Loucy (cell line): Measurements from ENCODE around the gene OFD1.

ENCODE experiments used
- H2AFZ ChIP-seq: fragments of 200-600 bp; sonication (generic); 2 replicates; pipeline ENCODE4 v1.6.0; 2016; ENCODE audit warnings: antibody characterized with exemption, mild to moderate bottlenecking, low read length, moderate library complexity
- H3F3A ChIP-seq: fragments of 200-600 bp; 2 replicates; pipeline ENCODE4 v1.6.0; 2016; ENCODE audit warnings: antibody characterized with exemption, low read depth, mild to moderate bottlenecking
- H3K27me3 ChIP-seq: fragments of 200-600 bp; sonication (generic); 2 replicates; pipeline ENCODE4 v1.6.1; 2014; ENCODE audit warnings: low read length, mild to moderate bottlenecking; ENCODE audit not compliant: insufficient read depth, poor library complexity, severe bottlenecking
- H3K36me3 ChIP-seq: fragments of 200-600 bp; sonication (generic); 2 replicates; pipeline ENCODE4 v1.6.1; 2016; ENCODE audit warnings: low read length; ENCODE audit not compliant: insufficient read depth
- H3K4me1 ChIP-seq: fragments of 200-600 bp; sonication (generic); 2 replicates; pipeline ENCODE4 v1.5.1; 2014; ENCODE audit warnings: low read length, mild to moderate bottlenecking; ENCODE audit not compliant: insufficient read depth, poor library complexity, severe bottlenecking
- H3K4me2 ChIP-seq: fragments of 200-600 bp; sonication (generic); 2 replicates; pipeline ENCODE4 v1.6.0; 2014; ENCODE audit warnings: antibody characterized with exemption, low read length, low read depth, mild to moderate bottlenecking; ENCODE audit not compliant: poor library complexity, severe bottlenecking
- H3K4me3 ChIP-seq: fragments of 200-600 bp; sonication (generic); 2 replicates; pipeline ENCODE4 v1.5.1; 2014; ENCODE audit warnings: low read length, mild to moderate bottlenecking, mixed read lengths; ENCODE audit not compliant: poor library complexity, severe bottlenecking
- H3K79me2 ChIP-seq: fragments of 200-600 bp; sonication (generic); 2 replicates; pipeline ENCODE4 v1.6.1; 2014; ENCODE audit warnings: low read length; ENCODE audit not compliant: insufficient read depth
- H3K9ac ChIP-seq: fragments of 200-600 bp; sonication (generic); 2 replicates; pipeline ENCODE4 v1.6.0; 2014; ENCODE audit warnings: mild to moderate bottlenecking, low read depth, low read length, moderate library complexity; ENCODE audit not compliant: poor library complexity, severe bottlenecking
- H3K9me2 ChIP-seq: fragments of 200-600 bp; sonication (generic); replicated peaks from 2 replicates; pipeline ENCODE4 v1.6.1; 2016; ENCODE audit warnings: low read depth, low read length, mixed read lengths
- H3K9me3 ChIP-seq: fragments of 200-600 bp; sonication (generic); 2 replicates; pipeline ENCODE4 v1.6.1; 2014; ENCODE audit warnings: mild to moderate bottlenecking, antibody characterized with exemption, low read length, low read depth; ENCODE audit not compliant: insufficient read depth
- H4K20me1 ChIP-seq: fragments of 200-600 bp; sonication (generic); 2 replicates; pipeline ENCODE4 v1.6.0; 2014; ENCODE audit warnings: antibody characterized with exemption, low read length, mild to moderate bottlenecking; ENCODE audit not compliant: insufficient read depth, poor library complexity, severe bottlenecking
- EZH2phosphoT487 ChIP-seq: fragments of 200-600 bp; IDR thresholded peaks from 2 replicates; pipeline ENCODE4 v1.6.1; 2018; ENCODE audit warnings: antibody characterized with exemption, mild to moderate bottlenecking, moderate library complexity, borderline replicate concordance
- TF ChIP-seq, protein P1 (sequence below): fragments of 200-600 bp; sonication (generic); conservative IDR thresholded peaks from 2 replicates; pipeline ENCODE4 v1.5.1; 2014; ENCODE audit warnings: mild to moderate bottlenecking, antibody characterized with exemption, low read length

OFD1 gene

DNA sequence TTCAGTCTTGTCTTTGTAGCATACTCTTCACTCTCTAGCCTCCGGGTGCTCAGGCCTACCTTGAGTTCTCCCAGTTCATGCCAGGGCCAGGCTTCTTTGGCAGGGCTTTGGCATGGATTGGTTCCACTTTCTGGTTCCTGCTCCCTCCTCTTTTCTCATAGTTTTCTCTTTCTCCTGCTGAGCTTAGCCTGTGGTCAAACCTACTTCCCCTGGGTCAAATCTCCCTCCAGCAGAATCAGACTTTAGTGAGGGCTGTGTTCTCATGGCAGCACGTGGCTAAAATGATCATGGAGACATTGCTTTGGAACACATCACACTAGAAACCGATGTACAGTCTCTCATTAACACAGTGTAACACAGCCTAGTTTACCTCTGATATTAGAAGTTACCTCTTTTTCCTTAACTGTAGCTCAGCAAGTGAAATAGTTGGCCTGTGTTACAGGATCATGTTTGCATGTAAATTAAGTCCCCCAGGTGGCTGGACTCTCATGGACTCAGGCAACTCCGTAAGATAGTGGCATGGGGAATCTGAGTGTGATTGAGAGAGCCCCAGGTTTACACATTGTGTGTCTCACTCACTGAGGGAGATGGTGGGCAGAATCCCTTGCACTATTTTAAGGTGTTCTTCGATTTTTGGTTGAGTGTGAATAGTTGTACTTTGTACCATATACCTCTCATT lies 32.3 kb upstream of the OFD1 start:
- H3K27me3 ChIP-seq: no peaks in the 10 kb centered on the region
- peaks cover 19% of the 10 kb centered on the region for H3K4me1 ChIP-seq
- H3K4me2 ChIP-seq: peak overlapping the region; percentile 20
- no peaks in the 10 kb centered on the region for H3F3A ChIP-seq
- no peak overlapping the region for H3K9ac ChIP-seq
- H3K9me2 ChIP-seq: no peaks in the 10 kb centered on the region
- H3K4me3 ChIP-seq: no peak overlapping the region
- H2AFZ ChIP-seq: no peak overlapping the region
- H4K20me1 ChIP-seq: peaks cover 19% of the 10 kb centered on the region
- H3K9me3 ChIP-seq: no peaks in the 10 kb centered on the region
- TF ChIP-seq EZH2phosphoT487: no peak
- TF ChIP-seq, protein P1, sequence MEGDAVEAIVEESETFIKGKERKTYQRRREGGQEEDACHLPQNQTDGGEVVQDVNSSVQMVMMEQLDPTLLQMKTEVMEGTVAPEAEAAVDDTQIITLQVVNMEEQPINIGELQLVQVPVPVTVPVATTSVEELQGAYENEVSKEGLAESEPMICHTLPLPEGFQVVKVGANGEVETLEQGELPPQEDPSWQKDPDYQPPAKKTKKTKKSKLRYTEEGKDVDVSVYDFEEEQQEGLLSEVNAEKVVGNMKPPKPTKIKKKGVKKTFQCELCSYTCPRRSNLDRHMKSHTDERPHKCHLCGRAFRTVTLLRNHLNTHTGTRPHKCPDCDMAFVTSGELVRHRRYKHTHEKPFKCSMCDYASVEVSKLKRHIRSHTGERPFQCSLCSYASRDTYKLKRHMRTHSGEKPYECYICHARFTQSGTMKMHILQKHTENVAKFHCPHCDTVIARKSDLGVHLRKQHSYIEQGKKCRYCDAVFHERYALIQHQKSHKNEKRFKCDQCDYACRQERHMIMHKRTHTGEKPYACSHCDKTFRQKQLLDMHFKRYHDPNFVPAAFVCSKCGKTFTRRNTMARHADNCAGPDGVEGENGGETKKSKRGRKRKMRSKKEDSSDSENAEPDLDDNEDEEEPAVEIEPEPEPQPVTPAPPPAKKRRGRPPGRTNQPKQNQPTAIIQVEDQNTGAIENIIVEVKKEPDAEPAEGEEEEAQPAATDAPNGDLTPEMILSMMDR: no peak
- H3K36me3 ChIP-seq: peaks cover under 1% of the 10 kb centered on the region; the same call in 1 of the 2 replicates
- peaks cover 68% of the 10 kb centered on the region for H3K79me2 ChIP-seq

DNA sequence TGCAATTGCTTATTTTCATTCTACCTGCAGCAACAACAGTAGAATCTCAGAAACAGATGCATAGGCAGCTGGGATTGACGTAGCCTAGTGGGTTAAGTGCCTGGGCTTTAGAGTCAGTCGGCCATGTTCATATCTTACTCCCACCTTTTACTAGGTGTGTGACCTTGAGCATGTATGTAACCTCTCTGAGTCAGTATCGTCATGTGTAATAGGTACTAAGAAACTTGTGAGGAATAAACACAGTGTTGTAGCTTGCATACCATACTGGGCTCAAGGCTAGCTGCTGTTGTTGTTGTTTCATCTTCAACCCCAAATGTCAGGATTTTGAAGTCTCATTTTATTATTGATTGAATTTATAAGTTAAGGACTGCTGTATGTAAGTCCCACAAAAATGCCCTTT lies 31.4 kb upstream of the OFD1 start:
- no peaks in the 10 kb centered on the region for H3K9me3 ChIP-seq
- no peak overlapping the region for H3K4me2 ChIP-seq
- no peaks in the 10 kb centered on the region for H3K9me2 ChIP-seq
- no peak overlapping the region for H3K4me3 ChIP-seq
- peaks cover 59% of the 10 kb centered on the region for H3K79me2 ChIP-seq
- no peak overlapping the region for H3K9ac ChIP-seq
- H3K4me1 ChIP-seq: peaks cover 10% of the 10 kb centered on the region
- H2AFZ ChIP-seq: no peak overlapping the region
- peaks cover 15% of the 10 kb centered on the region for H4K20me1 ChIP-seq
- no peaks in the 10 kb centered on the region for H3K27me3 ChIP-seq
- TF ChIP-seq EZH2phosphoT487: no peak
- TF ChIP-seq, protein P1: no peak
- H3K36me3 ChIP-seq: peaks cover 5% of the 10 kb centered on the region; the same call in 1 of the 2 replicates
- H3F3A ChIP-seq: no peaks in the 10 kb centered on the region

DNA sequence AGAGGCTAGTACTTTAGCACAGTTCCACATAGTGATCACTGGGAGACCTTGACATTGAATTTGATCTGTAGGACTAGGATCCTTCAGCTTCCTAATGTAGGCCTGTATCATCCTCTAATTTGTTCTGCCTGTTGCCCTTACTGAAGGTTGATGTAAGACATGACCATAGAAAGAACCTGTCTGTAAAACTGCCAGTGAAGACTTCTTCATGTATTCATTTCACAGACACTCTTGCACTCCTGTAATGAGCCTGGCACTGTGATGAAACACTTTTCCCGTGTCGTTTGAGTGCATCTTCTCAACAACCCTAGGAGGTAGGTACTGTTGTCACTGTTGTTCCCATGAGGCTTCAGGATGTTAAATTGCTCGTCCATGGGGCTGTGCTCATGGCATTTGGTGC lies 31.0 kb upstream of the OFD1 start:
- no peaks in the 10 kb centered on the region for H3K27me3 ChIP-seq
- H3K4me1 ChIP-seq: peaks cover 8% of the 10 kb centered on the region
- no peak for TF ChIP-seq EZH2phosphoT487
- TF ChIP-seq, protein P1: no peak
- no peak overlapping the region for H3K4me3 ChIP-seq
- peaks cover 54% of the 10 kb centered on the region for H3K79me2 ChIP-seq
- H2AFZ ChIP-seq: no peak overlapping the region
- no peaks in the 10 kb centered on the region for H3F3A ChIP-seq
- H4K20me1 ChIP-seq: peaks cover 15% of the 10 kb centered on the region
- H3K4me2 ChIP-seq: no peak overlapping the region
- H3K36me3 ChIP-seq: peaks cover 10% of the 10 kb centered on the region; the same call in 1 of the 2 replicates
- no peak overlapping the region for H3K9ac ChIP-seq
- H3K9me3 ChIP-seq: no peaks in the 10 kb centered on the region
- no peaks in the 10 kb centered on the region for H3K9me2 ChIP-seq
